ENCODE data around the gene RXRA. TPM values are rescaled to one million over a fixed set of nuclear protein-coding genes. Genes with fewer than 3 reads are reported as not detected.

RXRA gene
- total and polyA plus RNA-seq, 2 of the 13 experiments (the other 11 are each of a cell fraction or from before 2014, with no cell fraction given): 18.9 to 29.2 TPM

DNA sequence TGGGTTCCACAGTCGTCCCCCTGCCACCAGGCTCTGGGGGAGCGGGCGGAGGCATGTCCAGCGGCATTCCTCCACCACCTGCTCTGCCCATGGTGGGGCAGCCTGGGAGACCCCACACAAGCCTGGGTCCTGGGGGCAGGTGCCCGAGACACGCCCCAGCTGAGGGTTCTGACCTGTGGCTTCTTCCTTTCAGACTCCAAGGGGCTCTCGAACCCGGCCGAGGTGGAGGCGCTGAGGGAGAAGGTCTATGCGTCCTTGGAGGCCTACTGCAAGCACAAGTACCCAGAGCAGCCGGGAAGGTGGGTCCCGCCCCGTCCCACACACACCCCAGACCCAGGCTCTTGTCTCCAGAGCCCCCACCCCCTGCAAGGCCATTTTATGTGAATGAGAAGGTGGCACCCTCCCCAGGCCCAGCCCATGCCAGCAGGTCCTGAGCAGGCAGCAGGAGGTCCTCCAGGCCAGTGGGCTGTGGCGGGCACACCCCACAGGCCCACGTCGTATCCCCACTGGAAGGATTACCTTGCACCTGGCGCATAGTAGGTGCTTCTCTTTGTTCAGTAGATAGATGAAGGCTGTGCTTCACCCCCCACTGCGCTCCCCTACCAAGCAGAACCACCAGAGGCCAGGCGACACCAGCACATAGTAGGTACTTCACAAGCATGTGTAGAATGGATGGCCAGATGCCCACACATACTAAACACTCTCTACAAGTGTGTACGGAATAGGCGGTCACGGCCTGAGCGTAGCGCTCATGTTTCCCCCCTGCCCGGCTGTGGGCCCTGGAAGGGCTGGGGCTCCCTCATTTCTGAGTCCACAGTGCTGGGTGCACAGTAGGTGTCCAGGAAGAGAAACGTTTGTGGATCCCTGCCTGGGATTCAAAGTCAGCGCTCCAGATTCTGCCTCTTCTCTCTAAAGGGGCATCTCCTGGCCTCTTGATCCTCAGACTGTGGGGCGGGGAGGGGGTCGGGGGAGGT, 107.9 kb downstream of the RXRA start:
- H3K9me3 ChIP-seq (ENCODE audit: low read length): no peaks in the 10 kb centered on the region
- no peaks in the 10 kb centered on the region for H4K20me1 ChIP-seq (ENCODE audit: insufficient read depth, low read length)
- BruUV-seq (replicated peaks): no TSS peak
- peak overlapping the region; percentile 10 to 56 (median 27); a peak in 3 of 6 replicates for H3K4me3 ChIP-seq (replicated peaks in 1 of 3; ENCODE audit: insufficient read depth in 1 of 3, low read depth in 2 of 3, low read length in 3 of 3)
- no peaks in the 10 kb centered on the region for H3K27me3 ChIP-seq (ENCODE audit: control insufficient read depth in 1 of 2, insufficient read depth in 2 of 2, low read length in 2 of 2)
- peaks cover 10% of the 10 kb centered on the region in 2 experiments; a peak in 3 of 5 replicates for H3K36me3 ChIP-seq (replicated peaks in 1 of 2; ENCODE audit: control insufficient read depth in 1 of 2, insufficient read depth in 2 of 2, low read length in 2 of 2)
- 75% methylated on average over 15 of the region's 30 CpGs for WGBS (ENCODE audit: low lambda C conversion rate)
- ChIA-PET CTCF (ENCODE audit: low intra/inter-chr PET ratio, low total read pairs) (no interaction called here), POLR2A (interaction anchor here (0.6 to 1.8 kb wide), 7 partner anchors 16 to 269 kb away, joined by 3 to 23 read pairs (median 4); no protein-coding TSS in a partner anchor)
- ATAC-seq: peak; percentile 2
- no peak for DNase-seq (ENCODE audit: low spot score)
- intact Hi-C loops (cut with micrococcal nuclease; ENCODE audit: unreplicated experiment) (loop anchor here (2.0 to 10.0 kb wide), 3 partner anchors 49 to 263 kb away; no protein-coding TSS in a partner anchor), in situ Hi-C loops (cut with HindIII; ENCODE audit: extremely low pct_ligation_motif_present, low pct_unique_long_range_greater_than_20kb) (no loop called here)
- no peak overlapping the region for H2AFZ ChIP-seq (ENCODE audit: low read length)
- no peak for FAIRE-seq
- peak overlapping the region; percentile 58; the same call in 1 of the 2 replicates for H3K9ac ChIP-seq (ENCODE audit: insufficient read depth, low read depth, low read length)
- H3K79me2 ChIP-seq (ENCODE audit: insufficient read depth, low read length): no peaks in the 10 kb centered on the region
- H3K4me1 ChIP-seq (ENCODE audit: insufficient read depth, low read length): peaks cover 52% of the 10 kb centered on the region
- H3K27ac ChIP-seq (ENCODE audit: extremely low read length, insufficient read depth, low read length): peak overlapping the region; percentile 78
- H3K4me2 ChIP-seq (ENCODE audit: low read depth, low read length): peak overlapping the region; percentile 62
- TF ChIP-seq HNRNPL (IDR thresholded peaks at IDR 0.05; ENCODE audit: low read depth, low read length) (0 out of 2 replicates have a peak, but pooled peaks have one; percentile 44), ZKSCAN1 (IDR thresholded peaks at IDR 0.05; ENCODE audit: low read length) (peak; percentile 100), ZMYM2 (CRISPR knock-in tag; IDR thresholded peaks at IDR 0.05) (peak; percentile 63; the same call in 1 of the 2 replicates), ZNF33B (CRISPR knock-in tag; IDR thresholded peaks at IDR 0.05) (no peak), ZBTB7A (CRISPR knock-in tag; IDR thresholded peaks at IDR 0.05) (0 out of 2 replicates have a peak, but pooled peaks have one; percentile 31), MEIS2 (CRISPR knock-in tag; IDR thresholded peaks at IDR 0.05) (no peak), SP4 (CRISPR knock-in tag; IDR thresholded peaks at IDR 0.05) (0 out of 2 replicates have a peak, but pooled peaks have one; percentile 19), MZF1 (CRISPR knock-in tag; IDR thresholded peaks at IDR 0.05; ENCODE audit: borderline replicate concordance) (no peak), U2AF1 (optimal IDR thresholded peaks at IDR 0.05; ENCODE audit: low read depth, low read length) (peak; percentile 66), NR2F2 (IDR thresholded peaks at IDR 0.05; ENCODE audit: borderline replicate concordance, low read depth) (no peak), CHD4 (IDR thresholded peaks at IDR 0.05; ENCODE audit: borderline replicate concordance, low read length) (peak; percentile 80; the same call in 1 of the 2 replicates)
- TF ChIP-seq, protein P1, sequence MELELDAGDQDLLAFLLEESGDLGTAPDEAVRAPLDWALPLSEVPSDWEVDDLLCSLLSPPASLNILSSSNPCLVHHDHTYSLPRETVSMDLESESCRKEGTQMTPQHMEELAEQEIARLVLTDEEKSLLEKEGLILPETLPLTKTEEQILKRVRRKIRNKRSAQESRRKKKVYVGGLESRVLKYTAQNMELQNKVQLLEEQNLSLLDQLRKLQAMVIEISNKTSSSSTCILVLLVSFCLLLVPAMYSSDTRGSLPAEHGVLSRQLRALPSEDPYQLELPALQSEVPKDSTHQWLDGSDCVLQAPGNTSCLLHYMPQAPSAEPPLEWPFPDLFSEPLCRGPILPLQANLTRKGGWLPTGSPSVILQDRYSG (CRISPR knock-in tag; IDR thresholded peaks at IDR 0.05): no peak
- TF ChIP-seq, protein P2, sequence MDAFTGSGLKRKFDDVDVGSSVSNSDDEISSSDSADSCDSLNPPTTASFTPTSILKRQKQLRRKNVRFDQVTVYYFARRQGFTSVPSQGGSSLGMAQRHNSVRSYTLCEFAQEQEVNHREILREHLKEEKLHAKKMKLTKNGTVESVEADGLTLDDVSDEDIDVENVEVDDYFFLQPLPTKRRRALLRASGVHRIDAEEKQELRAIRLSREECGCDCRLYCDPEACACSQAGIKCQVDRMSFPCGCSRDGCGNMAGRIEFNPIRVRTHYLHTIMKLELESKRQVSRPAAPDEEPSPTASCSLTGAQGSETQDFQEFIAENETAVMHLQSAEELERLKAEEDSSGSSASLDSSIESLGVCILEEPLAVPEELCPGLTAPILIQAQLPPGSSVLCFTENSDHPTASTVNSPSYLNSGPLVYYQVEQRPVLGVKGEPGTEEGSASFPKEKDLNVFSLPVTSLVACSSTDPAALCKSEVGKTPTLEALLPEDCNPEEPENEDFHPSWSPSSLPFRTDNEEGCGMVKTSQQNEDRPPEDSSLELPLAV (CRISPR knock-in tag; conservative IDR thresholded peaks at IDR 0.05; ENCODE audit: low read depth): no peak
- TF ChIP-seq, protein P3, sequence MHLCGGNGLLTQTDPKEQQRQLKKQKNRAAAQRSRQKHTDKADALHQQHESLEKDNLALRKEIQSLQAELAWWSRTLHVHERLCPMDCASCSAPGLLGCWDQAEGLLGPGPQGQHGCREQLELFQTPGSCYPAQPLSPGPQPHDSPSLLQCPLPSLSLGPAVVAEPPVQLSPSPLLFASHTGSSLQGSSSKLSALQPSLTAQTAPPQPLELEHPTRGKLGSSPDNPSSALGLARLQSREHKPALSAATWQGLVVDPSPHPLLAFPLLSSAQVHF (CRISPR knock-in tag; IDR thresholded peaks at IDR 0.05): no peak
- TF ChIP-seq, protein P4, sequence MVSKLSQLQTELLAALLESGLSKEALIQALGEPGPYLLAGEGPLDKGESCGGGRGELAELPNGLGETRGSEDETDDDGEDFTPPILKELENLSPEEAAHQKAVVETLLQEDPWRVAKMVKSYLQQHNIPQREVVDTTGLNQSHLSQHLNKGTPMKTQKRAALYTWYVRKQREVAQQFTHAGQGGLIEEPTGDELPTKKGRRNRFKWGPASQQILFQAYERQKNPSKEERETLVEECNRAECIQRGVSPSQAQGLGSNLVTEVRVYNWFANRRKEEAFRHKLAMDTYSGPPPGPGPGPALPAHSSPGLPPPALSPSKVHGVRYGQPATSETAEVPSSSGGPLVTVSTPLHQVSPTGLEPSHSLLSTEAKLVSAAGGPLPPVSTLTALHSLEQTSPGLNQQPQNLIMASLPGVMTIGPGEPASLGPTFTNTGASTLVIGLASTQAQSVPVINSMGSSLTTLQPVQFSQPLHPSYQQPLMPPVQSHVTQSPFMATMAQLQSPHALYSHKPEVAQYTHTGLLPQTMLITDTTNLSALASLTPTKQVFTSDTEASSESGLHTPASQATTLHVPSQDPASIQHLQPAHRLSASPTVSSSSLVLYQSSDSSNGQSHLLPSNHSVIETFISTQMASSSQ (IDR thresholded peaks at IDR 0.05; ENCODE audit: low read depth): no peak
- TF ChIP-seq, protein P4 (CRISPR knock-in tag; IDR thresholded peaks at IDR 0.05; ENCODE audit: borderline replicate concordance): no peak
